CMK (cell line): ENCODE data around the gene BNIP5.
"Not testable (repeated sequence)": the region's sequence is repeated elsewhere in the genome, so short reads cannot be mapped to it uniquely, and the experiment has no call there.

ENCODE experiments used
- DNase-seq: peaks from one replicate; pipeline ENCODE4 v3.0.0-alpha.2; 2010; ENCODE audit warnings: low read depth

Gene BNIP5

DNA sequence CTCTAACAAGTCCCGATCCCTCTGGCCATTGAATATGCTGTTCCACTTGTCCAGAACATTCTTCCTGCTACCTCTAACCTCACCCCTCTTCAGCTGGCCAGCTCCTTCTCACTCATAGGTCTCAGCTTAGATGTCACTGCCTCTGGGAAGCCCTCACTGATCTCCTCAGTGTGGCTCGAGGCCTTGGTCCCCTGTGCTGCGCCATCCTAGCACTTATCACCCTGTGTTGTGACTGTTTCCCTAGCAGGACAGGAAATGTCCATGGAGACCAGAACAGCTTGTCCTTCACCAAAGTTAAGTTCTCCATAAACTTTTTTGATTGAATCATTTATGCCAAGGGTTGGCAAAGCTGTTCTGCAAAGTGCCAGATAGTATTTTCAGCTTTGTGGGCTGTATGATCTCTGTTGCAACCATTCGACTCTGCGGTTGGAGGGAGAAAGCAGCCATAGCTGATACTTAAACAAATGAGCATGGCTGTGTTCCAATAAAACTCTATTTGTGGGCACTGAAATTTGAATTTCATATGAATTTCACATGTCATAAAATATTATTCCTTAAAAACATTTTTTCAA lies 6.5 kb upstream of the BNIP5 start:
- DNase-seq, result no peak

DNA sequence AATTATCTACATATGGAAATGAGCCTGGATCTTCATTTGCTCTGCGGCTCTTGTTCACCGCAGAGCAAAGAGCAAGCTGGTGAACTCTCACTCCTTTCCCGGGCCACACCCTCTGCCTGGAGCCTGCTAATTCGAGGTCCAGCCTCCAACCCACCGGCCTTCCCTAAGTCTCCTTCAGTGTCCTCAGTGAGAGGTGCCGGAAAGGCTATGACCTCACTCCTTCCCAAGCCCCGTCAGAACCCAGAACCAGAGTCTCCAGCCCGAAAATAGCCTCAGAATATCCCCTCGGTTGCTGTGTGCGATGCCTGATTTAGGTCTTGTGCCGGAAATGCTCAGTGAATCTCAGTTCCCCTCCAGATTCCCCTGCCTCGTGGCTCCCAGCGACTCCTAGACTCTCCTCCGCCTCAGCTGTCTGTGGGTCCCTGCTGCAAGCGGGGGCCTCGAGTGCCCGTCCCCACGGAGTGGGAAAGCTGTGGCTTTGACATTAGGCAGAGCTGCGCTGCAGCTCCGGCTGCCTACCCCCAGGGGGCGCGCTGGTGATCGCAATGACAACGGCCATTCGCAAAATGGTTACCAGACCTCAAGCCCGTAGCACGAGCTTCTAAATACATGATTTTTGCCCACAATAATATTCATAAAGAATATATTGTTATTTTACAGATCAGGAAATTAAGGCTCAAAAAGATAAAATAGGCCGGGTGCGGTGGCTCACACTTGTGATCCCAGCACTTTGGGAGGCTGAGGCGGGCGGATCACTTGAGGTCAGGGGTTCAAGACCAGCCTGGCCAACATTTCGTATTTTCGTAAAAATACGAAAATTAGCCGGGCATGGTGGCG lies 4.1 kb upstream of the BNIP5 start:
- DNase-seq, result no peak

DNA sequence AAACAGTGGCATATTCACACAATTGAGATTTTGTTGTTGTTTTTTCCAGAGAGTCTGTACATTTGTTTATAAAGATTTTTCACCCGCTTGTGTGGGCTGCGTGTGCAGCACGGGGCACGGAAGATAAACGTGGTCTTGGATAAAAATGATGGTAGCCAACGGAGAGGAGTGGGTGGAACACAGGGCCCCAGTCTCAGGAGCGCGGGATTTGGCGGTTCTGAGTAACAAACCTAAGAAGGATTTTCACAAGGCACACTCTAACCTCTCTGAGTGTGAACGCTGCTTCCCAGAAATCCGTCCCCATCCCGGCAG lies 3.6 kb upstream of the BNIP5 start:
- DNase-seq, result no peak

DNA sequence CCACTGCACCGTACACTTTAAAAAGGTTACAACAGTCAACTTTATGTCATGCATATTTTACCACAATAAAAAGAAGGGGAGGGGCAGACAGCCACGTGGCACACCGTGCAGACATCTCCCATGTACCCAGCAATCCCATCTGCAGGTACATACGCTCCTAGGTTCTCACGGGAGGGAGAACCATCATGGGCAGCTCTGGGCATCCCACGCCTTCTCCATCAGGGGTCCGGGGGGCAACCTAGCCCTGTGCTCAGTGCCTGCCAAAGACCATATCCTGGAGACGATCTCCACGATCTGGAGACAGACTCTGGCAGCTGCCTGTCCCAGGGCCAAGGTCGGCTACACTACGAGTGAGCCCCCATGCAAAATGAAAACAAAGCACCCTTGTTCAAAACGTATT lies 2.5 kb upstream of the BNIP5 start:
- no peak for DNase-seq

DNA sequence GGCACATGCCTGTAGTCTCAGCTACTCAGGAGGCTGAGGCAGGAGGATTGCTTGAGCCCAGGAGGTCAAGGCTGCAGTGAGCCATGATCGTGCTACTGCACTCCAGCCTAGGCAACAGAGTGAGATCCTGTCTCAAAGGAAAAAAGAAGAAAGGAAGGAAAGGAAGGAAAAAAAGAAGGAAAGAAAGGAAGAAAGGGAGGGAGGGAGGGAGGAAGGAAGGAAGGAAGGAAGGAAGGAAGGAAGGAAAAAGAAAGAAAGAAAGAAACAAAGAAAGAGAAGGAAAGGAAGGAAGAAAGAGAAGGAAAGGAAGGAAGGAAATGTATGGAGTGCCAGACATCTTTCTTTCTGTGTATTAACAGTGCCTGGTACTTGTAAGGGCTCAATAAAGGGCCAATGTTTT lies 1.5 kb upstream of the BNIP5 start:
- DNase-seq, result not testable (repeated sequence)

DNA sequence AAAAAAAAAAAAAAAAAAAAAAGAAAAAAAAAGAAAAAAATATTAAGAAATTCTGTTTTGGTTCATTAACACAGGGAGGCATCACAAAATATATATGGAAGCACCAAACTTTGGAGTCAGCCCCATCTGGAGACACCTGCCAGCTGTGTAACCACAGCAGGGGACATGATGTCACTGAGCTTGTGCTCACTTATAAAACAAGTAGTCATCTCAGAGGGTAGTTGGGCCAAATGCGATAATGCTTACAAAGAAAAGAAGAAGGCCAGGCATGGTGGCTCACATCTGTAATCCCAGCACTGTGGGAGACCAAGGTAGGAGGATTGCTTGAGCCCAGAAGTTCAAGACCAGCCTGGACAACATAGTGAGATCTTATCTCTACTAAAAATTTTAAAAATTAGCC lies 1.1 kb upstream of the BNIP5 start:
- no peak for DNase-seq

DNA sequence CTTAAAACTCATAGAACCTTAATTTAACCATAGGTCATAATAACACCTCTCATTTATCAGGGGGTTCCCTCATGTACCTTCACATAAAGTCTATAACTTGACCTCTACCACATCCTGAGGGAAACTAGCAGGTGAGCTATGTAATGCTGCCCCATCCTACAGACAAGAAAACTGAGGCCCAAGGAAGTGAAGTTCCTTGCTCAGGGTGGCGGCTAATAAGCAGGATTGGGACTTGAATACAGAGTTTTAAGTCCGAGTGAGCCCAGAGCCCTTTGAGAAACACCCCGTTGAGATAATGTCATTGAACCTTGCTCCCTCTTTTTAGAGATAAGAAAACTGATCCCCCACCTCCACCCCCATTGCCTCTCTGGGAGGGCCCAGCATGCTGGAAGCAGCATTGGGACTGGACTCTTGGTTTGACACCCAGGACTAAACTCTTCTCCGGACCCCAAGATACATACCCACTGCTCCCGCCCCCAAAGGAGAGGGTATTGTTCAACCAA lies 429 bp downstream of the BNIP5 start:
- no peak for DNase-seq

DNA sequence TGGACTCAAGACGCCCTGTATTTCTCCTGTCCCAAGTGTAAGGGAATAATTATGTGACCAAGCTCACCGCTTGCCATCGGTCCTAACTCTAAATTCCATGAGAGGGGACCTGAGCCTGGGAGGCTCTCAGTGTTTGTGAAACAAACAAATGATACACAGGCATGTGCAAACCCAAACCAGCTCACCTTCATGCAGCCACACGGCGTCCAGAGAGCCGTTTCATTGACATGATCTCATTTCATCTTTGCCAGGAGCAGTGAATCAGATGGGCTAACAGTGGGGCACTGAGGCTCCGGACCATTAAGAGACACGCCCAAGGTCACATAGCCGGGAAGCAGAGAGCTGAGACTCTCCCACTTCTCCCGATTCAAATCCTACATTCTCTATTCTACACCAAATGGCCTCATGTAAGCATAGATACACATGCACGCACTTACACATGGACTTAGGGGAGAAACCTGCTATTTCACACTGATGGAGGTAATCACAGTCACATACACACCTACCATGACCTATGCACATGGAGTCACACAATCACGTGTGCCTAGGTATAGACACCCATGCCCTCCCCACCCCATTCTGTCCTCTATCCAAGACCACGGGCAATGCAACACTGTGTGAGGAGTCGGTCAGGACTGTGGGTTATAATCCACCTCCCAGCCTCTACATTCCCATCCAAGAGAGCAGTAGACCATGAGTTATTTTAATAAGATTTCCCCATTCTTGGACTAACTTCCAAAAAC lies 1.1 kb downstream of the BNIP5 start:
- DNase-seq, result no peak

DNA sequence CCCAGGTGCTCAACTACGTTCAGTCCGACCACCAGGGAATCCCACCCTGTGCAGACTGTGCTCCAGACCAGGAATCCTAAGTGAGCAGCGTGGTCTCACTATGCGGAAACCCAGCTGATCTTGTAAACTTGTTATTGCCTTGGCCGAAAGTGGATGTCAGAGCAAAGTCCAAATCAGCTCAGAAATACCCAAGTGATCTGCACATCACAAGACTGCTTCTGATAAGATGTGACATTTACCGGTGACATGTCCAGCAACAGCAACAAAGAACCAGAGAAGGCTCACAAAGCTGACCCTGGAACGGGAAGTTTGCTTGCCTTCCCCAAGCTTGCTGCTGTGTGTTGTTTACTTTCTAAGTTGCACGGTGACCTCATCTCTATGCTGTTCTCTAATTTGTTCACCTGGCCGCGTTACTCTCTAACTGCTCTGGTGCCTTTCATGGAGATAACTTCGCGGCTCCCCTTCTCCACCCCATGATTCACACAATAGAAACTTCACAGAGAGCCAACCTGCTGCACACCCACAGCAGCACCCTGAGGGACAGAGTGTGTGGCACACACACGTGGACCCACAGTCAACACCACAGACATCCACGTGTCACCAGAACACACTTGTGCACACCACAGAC lies 1.7 kb downstream of the BNIP5 start:
- DNase-seq, result no peak

DNA sequence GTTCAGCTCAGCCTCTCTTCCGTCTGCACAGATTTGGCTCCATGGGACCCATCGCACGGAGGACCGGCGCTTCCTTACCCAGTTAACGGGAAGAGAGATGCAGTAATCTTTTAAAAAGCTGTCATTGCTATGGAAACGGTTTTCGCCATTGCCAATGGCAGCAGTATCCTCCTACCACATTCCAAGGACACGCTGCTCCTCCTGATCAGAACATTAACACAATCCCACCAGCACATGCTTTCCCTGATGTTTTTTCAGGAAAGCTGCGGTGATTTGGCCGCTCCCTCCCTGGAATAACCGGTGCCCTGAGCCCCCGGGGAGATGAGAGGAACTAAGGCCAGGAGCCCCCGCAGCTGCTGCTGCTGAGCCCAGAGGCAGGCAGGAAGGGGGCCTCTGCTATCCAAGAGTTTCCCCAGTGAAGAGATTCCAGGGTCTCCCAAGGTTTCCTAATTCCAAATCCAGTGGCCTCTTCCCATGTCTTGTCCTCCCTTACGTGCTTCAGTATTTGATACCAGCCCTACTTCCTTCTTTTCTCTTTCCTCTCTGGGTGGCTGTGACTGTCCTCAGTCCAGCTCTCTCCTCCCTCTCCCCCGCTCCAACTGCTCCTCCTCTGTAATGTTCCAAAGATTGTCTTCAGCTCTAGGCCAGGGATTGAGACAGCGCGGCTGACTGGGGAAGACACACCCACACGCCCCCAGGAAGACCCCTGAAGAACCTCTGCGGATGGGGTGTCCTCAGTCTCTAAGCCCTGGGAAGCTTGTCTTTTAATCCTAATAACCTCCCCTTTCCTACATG lies 2.6 kb downstream of the BNIP5 start:
- no peak for DNase-seq

DNA sequence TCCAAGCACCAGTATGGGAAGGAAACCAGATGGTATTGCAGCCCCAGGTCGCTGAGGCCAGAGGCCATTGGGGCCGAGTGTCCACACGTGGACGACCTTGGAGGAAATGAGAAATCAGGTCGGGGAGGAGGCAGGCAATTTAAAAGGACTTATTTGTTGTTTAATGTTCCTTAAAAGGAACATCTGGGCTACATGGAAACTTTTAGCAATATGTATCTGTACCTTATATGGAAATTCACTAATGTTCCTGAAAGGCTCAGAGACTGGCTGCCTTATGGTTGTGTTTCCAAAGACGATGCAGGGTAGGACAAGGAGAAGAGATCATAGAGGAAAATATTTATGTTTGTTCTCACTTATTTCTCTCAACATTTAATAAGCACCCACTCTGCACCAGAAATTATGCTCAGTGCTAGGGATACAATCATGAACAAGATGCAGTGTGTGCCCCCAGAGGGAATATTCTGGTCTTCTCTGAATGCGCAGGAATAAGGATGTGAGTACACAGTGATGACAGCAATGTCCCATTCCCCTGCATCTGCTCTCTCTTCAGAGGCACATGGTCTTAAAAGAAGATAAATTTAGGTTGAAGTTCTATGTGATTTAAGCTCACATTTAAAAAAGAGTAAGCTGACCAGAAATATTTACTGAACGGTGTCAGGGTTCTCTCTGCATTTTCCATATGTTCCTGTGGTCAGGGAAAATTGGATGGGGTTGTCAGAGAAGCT lies 3.4 kb downstream of the BNIP5 start:
- no peak for DNase-seq

DNA sequence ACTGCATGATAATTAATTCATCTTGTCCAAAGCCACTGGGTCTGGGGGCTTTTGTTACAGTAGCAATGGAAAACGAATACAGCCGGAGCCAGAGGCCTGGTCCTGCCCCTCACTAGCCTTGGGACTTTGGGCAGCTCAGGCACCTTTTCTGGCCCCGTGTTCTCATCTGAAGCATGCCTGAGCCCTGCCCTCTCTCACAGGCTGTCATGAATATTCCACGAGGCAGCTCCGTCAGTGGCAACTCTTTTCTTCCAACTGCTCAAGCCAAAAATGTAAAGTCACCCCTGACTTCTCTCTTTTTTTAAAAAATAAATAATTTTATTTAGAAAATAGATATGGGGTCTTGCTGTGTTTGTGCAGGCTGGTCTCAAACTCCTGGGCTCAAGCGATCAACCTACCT lies 5.3 kb downstream of the BNIP5 start:
- DNase-seq, result no peak

DNA sequence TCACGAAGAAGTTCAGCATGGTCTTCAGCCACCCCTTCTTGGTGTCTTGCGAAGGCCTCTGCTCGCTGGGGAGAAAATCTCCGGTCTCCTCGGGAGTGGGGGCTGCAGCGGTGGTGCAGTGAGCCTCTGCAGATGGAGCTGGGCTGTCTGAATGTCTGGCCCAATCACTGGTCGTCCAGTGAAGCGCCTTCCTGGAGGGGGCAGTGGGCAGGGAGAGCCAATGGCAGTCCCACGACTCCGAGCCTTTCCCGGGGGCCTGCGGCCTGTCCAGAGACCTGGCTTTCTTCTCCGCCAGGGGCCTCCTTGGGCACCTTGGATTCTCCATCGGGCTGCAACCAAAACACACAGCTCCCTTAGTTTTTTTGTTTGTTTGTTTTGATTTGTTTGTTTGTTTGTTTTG lies 6.3 kb downstream of the BNIP5 start:
- DNase-seq, result no peak

DNA sequence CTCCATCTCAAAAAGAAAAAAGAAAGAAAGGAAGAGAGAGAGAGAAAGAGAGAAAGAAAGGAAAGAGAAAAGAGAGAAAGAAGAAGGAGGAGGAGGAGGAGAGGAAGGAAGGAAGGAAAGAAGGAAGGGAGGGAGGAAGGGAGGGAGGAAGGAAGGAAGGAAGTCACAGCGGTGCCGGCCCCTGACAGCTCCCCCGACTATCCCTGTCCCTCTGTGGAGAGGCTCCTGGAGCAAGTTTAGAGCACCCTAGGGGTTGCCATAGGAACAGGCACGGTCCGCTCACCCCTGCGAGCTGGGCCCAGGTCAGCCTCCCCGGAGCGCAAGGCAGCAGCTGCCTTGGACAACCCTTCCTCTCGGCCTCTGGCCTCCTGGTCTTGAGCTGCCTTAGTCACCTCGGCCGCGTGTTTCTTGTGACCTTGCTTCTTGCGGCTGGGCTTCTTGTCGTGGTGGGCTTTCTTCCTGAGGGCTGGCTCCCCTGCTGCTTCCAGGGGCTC lies 6.8 kb downstream of the BNIP5 start:
- no peak for DNase-seq

DNA sequence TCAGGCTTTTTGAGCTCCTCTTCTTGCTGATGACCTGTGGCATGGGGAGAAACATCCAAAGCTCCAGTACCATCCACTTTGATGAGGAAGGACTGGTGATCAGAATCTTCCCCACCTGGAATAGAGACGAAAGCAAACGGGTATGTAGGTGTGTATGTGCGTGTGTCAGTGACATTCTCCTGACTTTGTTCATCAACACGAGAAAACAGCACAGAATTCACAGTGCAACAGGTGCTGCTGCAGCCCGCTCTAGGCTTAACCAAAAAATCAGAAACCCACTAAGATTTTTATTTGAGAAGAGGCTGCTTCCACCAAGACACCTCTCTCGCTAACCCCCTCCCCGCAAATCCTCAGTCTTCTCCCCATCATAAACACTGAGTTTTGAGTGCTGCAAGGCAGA lies 8.1 kb downstream of the BNIP5 start:
- DNase-seq, result no peak

DNA sequence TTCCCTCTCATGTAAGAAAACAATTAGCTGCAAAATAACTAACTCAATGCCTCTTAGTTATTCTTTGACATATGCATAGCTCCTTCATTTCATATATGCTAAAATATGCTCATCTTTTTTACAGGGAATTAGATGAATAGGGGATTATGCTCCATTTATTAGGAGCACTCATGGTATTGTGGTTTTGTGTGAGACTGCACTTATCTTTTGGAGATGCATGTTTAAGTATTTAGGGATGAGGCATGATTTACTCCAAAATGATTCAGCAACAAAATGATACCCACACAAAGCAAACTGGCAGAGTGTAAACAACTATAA lies 8.8 kb downstream of the BNIP5 start:
- no peak for DNase-seq

DNA sequence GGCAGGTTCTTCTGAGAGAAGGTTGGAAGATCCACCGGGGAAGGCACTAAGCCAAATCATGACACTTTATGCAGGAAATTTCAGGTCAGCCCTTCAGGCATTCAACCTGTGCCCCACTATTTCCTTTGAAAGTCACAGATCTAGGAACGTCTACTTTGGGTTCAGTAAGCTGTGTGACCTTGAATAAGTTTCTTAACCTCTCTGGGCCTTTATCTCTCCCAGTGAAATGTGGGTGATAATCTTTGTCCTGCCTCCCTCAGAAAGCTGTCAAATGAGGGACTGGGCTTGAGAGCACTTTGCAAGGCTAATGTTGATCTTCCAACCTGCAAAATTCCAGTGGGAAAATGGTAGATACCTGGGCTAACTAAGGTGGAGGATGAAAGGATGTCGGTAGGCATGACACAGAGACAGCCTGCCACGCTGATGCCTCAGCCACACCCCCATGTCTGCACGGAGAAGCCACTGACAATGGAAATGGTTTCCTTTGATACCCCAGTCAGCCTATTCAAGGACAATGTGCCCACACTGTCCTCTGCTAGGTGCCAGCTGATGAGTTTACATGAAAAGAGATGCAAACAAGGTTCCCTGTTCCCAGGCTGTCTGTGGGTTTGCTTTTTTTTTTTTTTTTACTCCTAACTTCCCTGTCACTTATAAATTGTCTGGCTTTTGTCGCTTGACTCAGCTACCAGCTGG lies 9.3 kb downstream of the BNIP5 start:
- no peak for DNase-seq

DNA sequence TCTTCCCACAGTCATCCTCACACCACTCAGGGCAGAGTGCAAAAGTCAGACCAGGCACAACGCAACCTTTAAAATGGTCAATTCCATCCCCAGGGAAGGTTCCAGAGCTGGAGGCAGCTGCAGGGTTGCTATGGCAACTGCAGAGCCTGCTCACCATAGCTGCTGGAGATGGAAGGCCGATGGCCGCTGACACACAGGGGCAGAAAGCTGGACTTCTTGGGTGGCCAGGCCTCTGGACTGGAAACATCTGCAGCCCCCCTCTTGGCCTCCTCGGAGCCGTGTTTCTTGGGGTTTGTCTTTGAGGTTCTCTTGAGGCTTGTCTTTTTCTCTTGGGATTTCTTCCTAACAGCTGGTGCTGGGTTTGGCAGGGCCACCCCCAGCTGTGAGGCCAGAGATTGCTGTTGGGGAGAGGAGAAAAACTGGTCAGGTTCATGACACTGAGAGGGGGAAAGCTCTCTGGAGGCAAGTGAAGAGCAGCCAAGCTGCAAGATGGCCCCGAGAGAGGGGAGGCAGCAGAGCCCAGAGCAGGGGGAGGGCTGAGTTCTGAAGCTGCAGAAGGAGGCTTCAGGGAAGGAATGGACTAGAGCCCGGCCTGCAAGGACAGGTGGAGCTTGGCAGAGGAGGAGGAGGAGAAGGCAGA lies 10.2 kb downstream of the BNIP5 start:
- DNase-seq, result no peak

DNA sequence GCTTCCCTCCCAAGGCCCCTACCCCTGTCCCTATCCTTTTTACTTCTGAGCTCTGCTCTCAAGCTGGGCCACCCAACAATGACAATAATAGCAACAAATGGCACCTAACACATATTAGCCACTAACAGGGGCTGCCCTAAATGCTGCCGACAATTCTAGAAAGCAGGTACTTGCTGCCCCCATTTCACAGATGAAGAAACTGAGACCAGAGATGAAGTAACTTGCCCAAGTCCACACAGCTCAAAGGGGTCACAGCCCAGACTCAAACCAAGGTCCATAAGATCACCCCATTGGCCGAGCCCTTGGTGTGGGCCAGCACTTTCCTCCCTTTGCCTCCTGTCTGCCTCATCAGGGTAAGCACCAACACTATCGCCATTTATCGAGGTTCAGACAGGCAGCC lies 12.0 kb downstream of the BNIP5 start:
- no peak for DNase-seq

DNA sequence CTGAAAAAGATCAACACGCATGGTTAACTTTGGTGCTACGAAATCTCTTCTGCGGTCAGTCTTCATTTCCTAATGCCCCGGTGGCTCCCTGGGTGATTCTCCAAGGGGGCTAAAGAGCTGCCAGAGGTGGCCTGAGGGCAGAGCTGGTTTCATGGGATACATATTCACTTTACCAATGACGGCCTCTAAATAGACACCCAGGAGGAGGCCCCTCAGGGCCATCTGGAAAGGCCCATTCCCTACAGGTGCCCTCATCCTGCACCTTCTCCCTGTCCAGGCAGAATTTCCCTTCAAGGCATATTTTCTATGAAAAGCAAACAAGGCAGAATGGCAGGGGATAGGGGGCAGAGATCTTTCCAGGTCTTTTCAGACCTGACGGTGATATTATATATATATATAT lies 12.5 kb downstream of the BNIP5 start:
- DNase-seq, result no peak
